CMK (cell line): ENCODE results near the gene TIMM23.
"Not testable (repeated sequence)": the region's sequence is repeated elsewhere in the genome, so short reads cannot be mapped to it uniquely, and the experiment has no call there.

ENCODE experiments used
- DNase-seq: peaks from one replicate; pipeline ENCODE4 v3.0.0-alpha.2; 2010; ENCODE audit warnings: low read depth

TIMM23 gene

DNA sequence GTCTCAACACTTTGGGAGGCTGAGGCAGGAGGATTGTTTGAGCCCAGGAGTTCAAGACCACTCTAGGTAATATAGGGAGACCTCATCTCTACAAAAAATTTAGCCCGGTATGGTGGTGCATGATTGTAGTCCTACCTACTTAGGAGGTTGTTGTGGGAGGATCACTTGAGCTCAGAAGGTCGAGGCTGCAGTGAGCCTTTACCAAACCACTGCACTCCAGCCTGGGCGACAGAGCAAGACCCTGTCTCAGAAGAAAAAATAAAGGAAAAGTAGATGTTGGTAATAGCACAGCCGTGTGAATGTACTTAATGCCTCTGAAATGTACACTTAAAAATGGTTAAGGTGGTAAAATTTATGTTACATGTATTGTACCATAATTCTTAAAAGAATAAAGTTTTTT, 25.3 kb downstream of the TIMM23 start:
- DNase-seq = no peak

- no peak for DNase-seq
Observed at GRCh38 chr10:45997994-45998763, 25.9 kb downstream of the TIMM23 start.

- not testable (repeated sequence) for DNase-seq
Observed at GRCh38 chr10:45999955-46000354, 27.7 kb downstream of the TIMM23 start.

DNA sequence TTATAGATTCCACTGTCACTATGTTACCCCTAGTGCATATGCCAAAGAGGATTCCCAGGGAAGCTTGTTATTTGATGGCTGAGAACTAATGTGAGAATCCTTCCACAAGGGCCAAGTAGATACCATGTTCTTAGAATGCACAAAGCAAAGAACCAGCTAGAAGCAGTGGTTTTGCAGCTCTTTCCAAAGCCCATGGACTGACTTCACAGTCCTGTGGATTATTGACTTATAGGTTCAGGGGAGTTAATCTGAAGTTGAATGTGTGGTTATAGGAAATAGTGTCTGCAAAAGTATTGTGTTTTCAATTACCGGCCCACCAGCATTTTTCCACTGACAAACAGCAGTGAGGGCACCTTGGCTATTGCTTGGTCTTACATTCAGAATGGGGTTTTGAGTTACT, 28.2 kb downstream of the TIMM23 start:
- DNase-seq = no peak

DNA sequence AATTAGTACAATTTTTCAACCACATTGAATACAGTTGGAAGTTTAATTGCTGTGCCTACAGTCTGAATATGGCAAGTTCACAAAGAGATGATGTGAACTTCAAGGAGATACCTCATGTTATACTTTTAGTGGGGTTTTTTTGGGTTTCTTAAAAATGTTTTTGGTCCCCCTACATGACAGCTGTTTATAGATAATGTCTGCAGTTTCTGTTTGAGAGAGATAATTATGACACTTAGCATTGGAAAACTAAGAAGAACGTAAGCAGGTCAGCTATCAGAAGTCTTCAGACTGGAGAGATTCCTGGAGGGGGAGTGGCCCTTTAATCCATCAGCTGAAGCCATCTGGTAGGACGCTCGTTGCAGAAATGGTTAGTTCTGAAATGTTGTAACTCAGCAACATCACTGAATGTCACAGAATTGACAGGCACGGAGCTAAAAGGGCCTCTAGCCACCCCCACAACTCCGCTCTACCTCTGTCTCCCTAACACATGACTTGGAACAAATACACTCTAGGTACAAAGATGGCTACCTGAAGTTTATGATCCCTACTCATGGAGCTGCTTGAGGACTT, 29.0 kb downstream of the TIMM23 start:
- DNase-seq = peak; percentile 83

DNA sequence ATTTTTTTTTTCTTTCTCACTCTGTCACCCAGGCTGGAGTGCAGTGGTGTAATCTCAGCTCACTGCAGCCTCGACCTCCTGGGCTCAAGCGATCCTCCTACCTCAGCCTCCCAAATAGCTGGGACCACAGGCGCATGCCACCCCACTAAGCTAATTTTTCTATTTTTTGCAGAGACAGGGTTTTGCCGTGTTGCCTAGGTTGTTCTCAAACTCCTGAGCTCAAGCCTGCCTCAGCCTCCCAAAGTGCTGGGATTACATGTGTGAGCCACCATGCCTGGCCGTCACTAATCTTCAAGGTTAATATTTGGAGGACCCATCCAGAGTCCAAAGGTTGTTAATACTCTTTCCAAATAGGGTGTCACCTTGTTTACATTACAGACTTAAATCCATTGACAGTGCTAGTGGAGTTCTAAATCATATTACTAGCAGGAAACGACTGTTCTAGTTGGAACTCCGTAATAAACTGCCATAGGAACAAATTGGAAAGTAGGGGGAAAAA, 29.9 kb downstream of the TIMM23 start:
- DNase-seq = not testable (repeated sequence)

DNA sequence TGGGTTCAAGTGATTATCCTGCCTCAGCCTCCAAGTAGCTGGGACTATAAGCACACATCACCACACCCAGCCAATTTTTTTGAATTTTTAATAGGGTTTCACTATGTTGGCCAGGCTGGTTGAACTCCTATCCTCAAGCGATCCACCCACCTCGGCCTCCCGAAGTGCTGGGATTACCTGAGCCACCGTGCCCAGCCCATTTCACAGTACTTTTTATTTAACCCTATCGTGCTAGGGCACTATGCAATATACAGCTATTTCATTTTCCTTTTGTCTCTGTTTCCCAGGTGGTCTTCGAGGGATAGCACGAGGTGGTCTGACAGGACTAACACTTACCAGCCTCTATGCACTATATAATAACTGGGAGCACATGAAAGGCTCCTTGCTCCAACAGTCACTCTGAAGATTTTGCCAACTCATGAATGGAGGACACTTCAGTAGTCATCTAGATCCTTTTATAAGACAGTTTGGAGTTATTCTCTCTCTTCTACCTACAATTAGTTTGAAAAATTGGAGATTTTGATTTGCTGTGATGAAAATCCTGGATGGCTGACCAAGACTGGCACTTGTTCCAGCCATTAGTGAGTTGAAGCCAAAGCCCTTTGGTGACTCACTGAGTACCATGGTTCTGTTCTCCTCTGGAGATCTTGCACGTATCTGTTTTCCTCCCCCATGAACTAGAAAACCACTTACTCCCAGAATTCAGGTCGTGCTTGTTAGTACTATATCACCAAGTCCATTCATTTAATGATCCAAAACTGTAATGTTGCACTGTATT, 30.8 kb downstream of the TIMM23 start:
- DNase-seq = no peak

DNA sequence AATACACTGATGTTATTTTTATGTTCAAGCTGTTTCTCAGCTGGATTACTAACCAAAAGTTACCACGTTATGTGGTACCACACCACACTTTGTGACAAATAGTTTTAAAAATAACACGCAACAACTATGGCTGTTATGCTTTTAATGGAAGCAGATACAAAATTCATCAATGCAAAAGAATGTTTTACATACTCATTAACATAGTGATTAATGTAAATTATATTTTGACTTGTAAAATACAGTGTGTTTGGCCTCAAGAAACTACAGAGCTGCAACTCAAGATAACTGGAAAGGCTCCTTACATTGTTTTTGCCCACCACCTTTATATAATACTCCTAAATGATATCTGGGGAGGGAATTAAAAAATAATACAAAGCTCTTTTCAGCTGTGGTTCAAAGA, 32.7 kb downstream of the TIMM23 start:
- DNase-seq = no peak

DNA sequence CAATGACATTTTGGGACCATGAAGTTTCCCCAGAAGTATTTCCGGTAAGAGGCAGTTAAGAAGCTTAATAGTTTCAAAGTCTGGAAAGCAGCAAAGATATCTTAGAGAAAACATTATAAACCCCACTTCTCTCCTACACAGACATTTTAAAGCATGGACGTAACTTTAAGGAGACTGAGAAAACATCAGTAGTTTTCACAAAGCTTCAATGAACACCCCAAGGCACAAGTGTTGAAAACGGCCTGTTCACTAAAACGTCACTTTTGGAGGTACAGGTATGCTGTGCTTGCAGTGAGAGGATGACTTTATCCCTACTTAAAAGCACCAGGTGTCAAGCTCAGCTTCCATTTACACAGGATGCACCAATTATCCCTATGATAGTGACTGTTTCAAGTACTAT, 33.1 kb downstream of the TIMM23 start:
- no peak for DNase-seq

- no peak for DNase-seq
Observed at GRCh38 chr10:46006219-46006618, 33.9 kb downstream of the TIMM23 start.

- DNase-seq = no peak
Observed at GRCh38 chr10:46012746-46013145, 40.5 kb downstream of the TIMM23 start.

DNA sequence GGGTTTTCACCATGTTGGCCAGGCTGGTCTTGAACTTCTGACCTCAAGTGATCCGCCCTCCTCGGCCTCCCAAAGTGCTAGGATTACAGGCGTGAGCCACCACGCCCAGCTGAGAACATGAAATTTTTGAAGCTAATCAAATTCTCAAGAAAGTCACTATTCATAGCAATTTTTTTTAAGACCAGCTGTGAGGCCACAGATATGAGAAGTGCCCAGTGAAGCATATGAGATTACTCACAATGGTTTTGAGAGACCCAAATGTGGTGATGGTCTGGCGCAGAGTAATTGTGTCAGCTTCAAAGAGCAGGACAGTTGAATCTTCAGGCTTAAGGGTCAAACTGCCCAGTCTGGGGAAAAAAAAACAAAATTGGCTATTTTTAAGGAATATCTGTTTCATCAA, 41.9 kb downstream of the TIMM23 start:
- no peak for DNase-seq

DNA sequence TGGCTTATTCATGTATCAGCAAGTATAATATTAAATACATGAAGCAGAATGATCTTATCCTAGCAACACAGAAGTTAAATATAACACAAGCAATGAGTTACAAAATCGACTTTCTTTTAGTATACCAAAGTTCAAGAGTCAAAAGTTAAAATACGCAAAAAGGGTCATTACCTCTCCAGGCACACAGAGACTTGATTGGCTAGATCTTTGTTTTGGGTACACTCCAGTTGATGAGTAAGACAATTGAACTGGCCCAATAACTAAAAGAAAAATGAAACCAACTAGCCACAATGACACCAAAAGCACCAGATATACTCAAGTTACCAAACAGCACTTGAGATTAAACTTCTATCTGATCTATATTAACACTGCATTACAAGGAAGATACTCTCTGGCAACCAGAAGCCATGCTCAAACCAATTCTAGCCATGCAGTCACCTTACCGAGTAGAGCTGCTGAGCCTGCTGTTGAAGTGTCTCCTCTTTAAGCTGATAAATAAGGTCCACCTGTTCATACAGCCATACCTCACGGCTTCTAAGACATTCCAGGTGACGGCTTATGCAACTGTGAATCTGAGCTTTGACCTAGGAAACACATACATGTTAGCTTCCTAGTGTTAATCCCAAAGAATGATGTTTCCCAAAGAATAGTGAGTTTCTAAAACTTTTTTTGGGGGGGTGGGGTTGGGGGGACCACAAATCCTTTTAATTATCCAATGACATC, 42.6 kb downstream of the TIMM23 start:
- no peak for DNase-seq

- no peak for DNase-seq
Observed at GRCh38 chr10:46016190-46016589, 43.9 kb downstream of the TIMM23 start.

GRCh38 chr10:46016811-46017210, 44.5 kb downstream of the TIMM23 start:
- no peak for DNase-seq

GRCh38 chr10:46017733-46018132, 45.4 kb downstream of the TIMM23 start:
- DNase-seq = no peak

- peak; percentile 70 for DNase-seq
Observed at GRCh38 chr10:46018453-46019176, 46.3 kb downstream of the TIMM23 start.

DNA sequence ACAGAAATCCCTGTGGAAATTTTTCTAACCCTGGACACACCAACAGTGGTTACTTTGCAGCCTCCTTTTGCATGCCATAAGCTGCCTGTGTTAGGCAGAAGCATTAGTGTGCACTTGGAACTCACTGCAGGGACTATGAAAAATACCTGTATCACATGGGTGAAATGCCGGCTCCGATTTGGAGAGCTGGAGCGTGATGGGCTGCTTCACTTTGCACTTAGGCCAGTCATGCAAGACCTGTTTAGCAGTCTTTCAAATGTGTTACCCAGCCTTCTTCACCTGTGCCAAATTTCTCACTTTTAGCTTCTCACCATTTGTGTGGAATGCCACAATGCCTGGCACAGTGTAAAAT, 46.9 kb downstream of the TIMM23 start:
- DNase-seq = no peak

DNA sequence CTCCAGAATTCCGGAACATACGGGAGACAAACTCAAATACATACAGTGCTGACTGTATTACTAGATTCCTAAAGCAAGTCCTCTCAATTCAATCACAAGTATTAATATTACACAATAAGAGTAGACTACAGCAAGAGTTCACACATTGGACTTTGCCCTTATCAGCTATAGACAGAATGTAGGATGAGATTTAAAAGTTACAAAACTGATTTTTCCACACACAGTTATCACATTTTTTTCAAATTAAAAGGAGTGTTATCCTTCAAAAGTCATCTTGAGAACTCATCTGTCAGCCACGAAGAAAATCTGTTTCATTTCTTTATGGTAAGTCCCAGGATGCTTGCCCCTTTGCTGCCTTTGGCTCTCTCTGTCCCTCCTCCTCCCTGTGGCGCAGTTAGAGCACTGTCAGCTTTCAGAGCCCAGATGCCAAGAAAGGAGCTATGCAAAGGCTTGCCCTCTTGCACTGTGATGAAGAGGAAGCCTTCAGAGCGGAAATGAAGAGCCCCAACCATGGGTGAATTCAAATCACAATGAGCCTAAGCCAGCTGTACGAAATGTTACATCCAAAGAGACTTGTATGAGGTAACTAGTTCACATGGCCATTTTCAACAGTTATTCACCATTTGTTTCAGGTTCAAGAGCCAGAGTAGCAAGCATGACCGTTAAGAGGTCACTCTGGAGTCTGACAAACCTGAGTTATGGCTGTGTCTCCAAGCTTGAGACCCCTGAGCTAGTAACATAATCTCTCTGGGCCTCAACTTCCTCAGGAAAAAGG, 47.5 kb downstream of the TIMM23 start:
- DNase-seq = no peak

- no peak for DNase-seq
Observed at GRCh38 chr10:46020344-46020657, 48.0 kb downstream of the TIMM23 start.
